Brain microvascular endothelial cell (primary cell): ENCODE data around the gene HTR5A.

Experiments
- DNase-seq: peaks from one replicate; pipeline ENCODE4 v3.0.0-alpha.2; 2020
- H3K27ac ChIP-seq: fragments of 250-450 bp; sonication (Bioruptor Pico); 2 replicates; pipeline ENCODE4 v1.5.1; 2020; ENCODE audit warnings: mild to moderate bottlenecking, moderate library complexity
- H3K27me3 ChIP-seq: fragments of 250-450 bp; sonication (Bioruptor Pico); replicated peaks from 2 replicates; pipeline ENCODE4 v1.5.1; 2020; ENCODE audit warnings: mild to moderate bottlenecking
- H3K36me3 ChIP-seq: fragments of 250-450 bp; sonication (Bioruptor Pico); replicated peaks from 2 replicates; pipeline ENCODE4 v1.5.1; 2020; ENCODE audit warnings: mild to moderate bottlenecking
- H3K4me3 ChIP-seq: 2 replicates; pipeline ENCODE4 v1.5.1; 2011; ENCODE audit warnings: low read depth, mild to moderate bottlenecking, control low read depth, low read length, moderate library complexity
- CTCF ChIP-seq: IDR thresholded peaks from 2 replicates; pipeline ENCODE4 v1.5.1; 2011; ENCODE audit warnings: low read depth, mild to moderate bottlenecking, moderate library complexity, low read length, control low read depth, inconsistent platforms; ENCODE audit errors: missing control alignments
- in situ Hi-C: cut with HindIII; loops from 2 replicates; pipeline ENCODE4 v1.10.0; 2017; ENCODE audit warnings: low sequenced_read_pairs, low pct_ligation_motif_present

The HTR5A gene

GRCh38 chr7:155057076-155057475 lies 13.0 kb upstream of the HTR5A start:
- in situ Hi-C loops: no loop called here
- Histone ChIP-seq H3K4me3 (no peak overlapping the region), H3K27ac (no peak overlapping the region)

GRCh38 chr7:155058896-155059295 lies 11.2 kb upstream of the HTR5A start:
- Histone ChIP-seq H3K4me3 (no peak overlapping the region), H3K36me3 (no peaks in the 10 kb centered on the region), H3K27ac (no peak overlapping the region), H3K27me3 (no peaks in the 10 kb centered on the region)
- DNase-seq: no peak
- in situ Hi-C loops: no loop called here
- TF ChIP-seq CTCF: no peak

More at GRCh38 chr7:155057076-155057475, 13.0 kb upstream of the HTR5A start:
- Histone ChIP-seq H3K27me3 (no peaks in the 10 kb centered on the region), H3K36me3 (no peaks in the 10 kb centered on the region)
- no peak for TF ChIP-seq CTCF
- DNase-seq: no peak

- no peak for TF ChIP-seq CTCF
- no peak overlapping the region for H3K27ac ChIP-seq
- no peak overlapping the region for H3K4me3 ChIP-seq
- DNase-seq: no peak
- in situ Hi-C loops: no loop called here
- no peaks in the 10 kb centered on the region for H3K27me3 ChIP-seq
- no peaks in the 10 kb centered on the region for H3K36me3 ChIP-seq
Measured at GRCh38 chr7:155059703-155060102, 10.4 kb upstream of the HTR5A start.

DNA sequence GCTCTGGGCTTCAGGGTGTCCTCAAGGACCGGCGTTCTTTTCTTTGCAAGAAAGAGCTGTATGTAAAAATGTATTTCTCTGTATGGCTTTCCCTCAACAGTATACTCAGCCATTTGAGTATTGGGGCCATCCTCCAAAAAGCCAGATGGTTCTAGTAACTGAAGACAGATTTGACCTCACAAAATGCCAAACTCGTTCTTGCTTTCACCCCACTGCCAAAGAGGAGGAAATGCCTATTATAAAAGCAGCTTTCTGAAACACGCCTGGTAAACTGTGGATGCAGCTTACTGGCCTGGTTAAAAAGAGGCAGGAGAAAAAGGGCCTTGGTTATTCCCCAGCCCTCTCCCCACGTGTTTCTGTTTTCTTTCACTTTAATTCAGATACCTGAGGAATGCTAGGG lies 7.7 kb upstream of the HTR5A start:
- no peak for DNase-seq
- Histone ChIP-seq H3K27ac (no peak overlapping the region), H3K4me3 (no peak overlapping the region), H3K27me3 (no peaks in the 10 kb centered on the region), H3K36me3 (no peaks in the 10 kb centered on the region)
- no peak for TF ChIP-seq CTCF
- in situ Hi-C loops: no loop called here

GRCh38 chr7:155064186-155064585 lies 5.9 kb upstream of the HTR5A start:
- Histone ChIP-seq H3K4me3 (no peak overlapping the region), H3K36me3 (no peaks in the 10 kb centered on the region), H3K27ac (no peak overlapping the region), H3K27me3 (no peaks in the 10 kb centered on the region)
- no peak for DNase-seq
- in situ Hi-C loops: no loop called here
- TF ChIP-seq CTCF: no peak

DNA sequence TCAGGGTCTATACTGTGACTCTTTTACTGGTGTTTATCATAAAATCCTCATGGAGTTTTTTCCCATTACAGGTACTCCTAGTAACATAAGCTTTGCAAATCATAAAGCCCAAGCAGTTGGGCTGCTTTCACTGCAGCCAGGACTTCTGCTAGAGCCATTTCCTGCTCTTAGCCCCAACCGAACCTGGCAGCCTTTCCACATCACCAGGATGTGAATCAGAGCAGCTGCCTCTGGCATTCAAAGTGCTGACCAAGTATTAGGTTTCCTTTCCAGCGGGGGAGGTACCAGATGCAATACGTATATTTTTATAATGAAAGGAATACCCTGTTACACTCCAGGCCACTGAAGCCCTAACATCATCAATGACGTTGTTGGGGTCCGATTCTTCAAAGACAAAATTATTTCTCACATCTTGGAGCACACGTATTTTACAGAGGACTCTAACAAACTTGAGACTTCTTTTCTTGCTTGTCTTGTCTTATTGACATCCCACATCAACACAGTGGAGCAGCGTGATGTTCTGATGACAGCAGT lies 3.6 kb upstream of the HTR5A start:
- Histone ChIP-seq H3K27me3 (peaks cover 5% of the 10 kb centered on the region), H3K4me3 (no peak overlapping the region), H3K27ac (no peak overlapping the region), H3K36me3 (no peaks in the 10 kb centered on the region)
- in situ Hi-C loops: no loop called here
- peak; percentile 52 for DNase-seq
- TF ChIP-seq CTCF: no peak
